GM12801 (cell line): ENCODE measurements around the gene NECTIN1.

ENCODE experiments used
- CTCF ChIP-seq: IDR thresholded peaks from one replicate; pipeline ENCODE4 v1.5.1; 2011; ENCODE audit warnings: control low read depth; ENCODE audit not compliant: insufficient read length; ENCODE audit errors: extremely low read depth

Gene NECTIN1

GRCh38 chr11:119626871-119627270 lies 102.1 kb downstream of the NECTIN1 start:
- no peak for TF ChIP-seq CTCF

GRCh38 chr11:119626197-119626841 lies 102.7 kb downstream of the NECTIN1 start:
- TF ChIP-seq CTCF: no peak

DNA sequence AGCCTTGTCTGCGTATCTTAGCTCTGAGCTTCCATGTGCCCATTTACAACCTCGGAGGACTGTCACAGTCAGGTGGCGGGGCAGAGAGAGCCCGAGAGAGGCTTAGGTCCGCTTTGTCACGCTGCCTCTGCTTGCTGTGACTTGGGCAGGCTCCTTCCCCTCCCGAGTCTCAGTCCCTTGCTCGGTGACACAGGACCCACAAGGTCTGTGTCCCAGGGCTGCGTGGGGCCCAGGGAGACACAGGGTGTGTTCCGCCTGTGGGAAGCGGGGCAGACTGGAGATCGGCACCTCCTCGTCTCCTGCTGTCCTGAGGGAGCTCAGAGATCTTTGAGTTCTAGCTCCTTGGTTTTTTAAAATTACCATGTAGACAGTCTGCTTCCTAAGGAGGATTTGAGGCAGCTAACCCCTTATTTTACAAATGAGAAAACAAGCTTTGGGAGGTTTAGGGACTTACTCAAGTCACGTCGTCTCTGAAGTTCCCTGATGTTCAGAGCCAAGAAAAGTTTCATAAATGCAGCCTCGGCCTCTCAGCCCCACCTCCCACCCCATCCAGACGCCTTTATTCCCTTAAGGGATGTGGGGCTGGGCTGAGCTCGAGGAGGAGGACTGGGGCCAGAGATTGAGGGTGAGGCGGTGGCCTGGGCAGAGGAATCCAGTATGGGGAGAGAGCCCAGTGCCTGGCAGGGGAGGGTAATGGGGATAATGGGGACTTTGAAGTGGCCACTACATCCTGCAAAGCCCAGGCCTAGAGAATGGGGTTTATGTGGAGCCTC lies 103.6 kb downstream of the NECTIN1 start:
- TF ChIP-seq CTCF: no peak

DNA sequence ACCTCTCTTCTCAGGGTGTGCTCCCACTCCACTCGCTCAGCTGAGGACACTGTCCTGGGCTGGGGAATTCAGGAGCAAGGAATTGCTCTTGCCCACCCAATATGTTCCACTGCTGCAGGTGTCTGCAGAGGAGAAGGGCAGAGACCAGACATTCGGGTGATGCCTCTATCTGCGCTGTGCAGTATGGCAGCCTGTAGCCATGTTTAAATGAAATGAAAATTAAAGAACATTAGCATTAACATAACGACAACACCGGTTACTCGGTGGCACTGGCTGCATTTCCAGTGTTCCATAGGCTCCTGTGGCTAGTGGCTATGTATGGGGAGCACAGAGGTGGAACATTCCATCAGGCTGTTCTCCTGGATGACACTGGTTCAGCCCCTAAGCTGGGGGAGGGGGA lies 104.4 kb downstream of the NECTIN1 start:
- no peak for TF ChIP-seq CTCF

- no peak for TF ChIP-seq CTCF
Measured at GRCh38 chr11:119624102-119624615, 104.8 kb downstream of the NECTIN1 start.

GRCh38 chr11:119623682-119624081 lies 105.3 kb downstream of the NECTIN1 start:
- TF ChIP-seq CTCF: no peak

DNA sequence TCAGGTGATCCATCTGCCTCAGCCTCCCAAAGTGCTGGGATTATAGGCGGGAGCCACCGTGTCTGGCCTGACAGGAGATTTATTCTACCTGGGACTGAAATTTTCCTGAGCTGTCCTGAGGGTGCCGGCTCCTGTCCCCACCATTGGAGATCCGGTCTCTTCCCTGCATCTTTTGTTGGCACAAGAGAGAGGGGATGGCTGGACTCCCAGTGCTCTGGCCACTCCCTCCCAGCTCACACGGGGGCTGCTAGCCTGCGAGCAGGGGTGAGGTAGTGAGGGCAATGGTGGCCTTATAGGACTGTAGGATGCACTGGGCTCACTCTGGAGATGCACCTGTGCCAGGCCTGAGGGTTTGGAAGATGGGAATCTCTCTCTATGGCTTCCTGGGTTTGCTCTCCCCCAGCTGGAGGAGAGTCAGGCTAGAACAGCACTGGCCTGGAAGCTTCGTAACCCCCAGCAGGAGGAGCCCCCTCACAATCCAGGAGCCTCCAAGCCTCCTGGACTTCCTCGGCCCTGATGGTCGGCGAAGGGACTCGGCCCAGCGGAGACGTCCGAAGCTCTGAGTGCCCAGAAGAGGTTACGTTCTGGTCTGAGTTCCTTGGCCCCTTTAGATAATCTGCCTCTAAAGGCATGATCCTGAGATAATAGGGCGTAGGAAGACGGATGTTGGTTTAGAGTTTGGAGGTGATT lies 106.4 kb downstream of the NECTIN1 start:
- no peak for TF ChIP-seq CTCF
